ENCODE measurements around the gene NDUFAF8. TPM values are rescaled to one million over a fixed set of nuclear protein-coding genes. Genes with fewer than 3 reads are reported as not detected.

Gene NDUFAF8
- total and polyA plus RNA-seq, 7 donors = 8.6 to 52.4 (median 30.0) TPM

GRCh38 chr17:81233316-81233715, 5.8 kb upstream of the NDUFAF8 start:
- peaks cover 16 to 77% (median 29%) of the 10 kb centered on the region in 4 donors for H3K36me3 ChIP-seq
- intact Hi-C loops (cut with DNase I) = no loop called here

GRCh38 chr17:81233811-81234505, 5.2 kb upstream of the NDUFAF8 start:
- H3K36me3 ChIP-seq = peaks cover 16 to 71% (median 29%) of the 10 kb centered on the region in 4 donors
- no peak for DNase-seq

More at GRCh38 chr17:81233316-81233715, 5.8 kb upstream of the NDUFAF8 start:
- Histone ChIP-seq H3K4me1 (peaks cover 0 to 24% (median 21%) of the 10 kb centered on the region in 4 donors), H3K27me3 (no peaks in the 10 kb centered on the region), H3K4me3 (no peak overlapping the region), H3K9me3 (no peaks in the 10 kb centered on the region), H3K27ac (no peak overlapping the region)
- TF ChIP-seq EP300 (IDR thresholded peaks at IDR 0.05) (no peak), CTCF (IDR thresholded peaks at IDR 0.05) (no peak), POLR2A (IDR thresholded peaks at IDR 0.05) (no peak), POLR2AphosphoS5 (IDR thresholded peaks at IDR 0.05) (no peak)
- DNase-seq = no peak
- 95% methylated on average over 17 of the region's 17 CpGs for WGBS, 2 donors

GRCh38 chr17:81234506-81234855, 4.6 kb upstream of the NDUFAF8 start:
- intact Hi-C loops (cut with DNase I) = no loop called here

More at GRCh38 chr17:81233811-81234505, 5.2 kb upstream of the NDUFAF8 start:
- H3K4me1 ChIP-seq = peaks cover 0 to 26% (median 22%) of the 10 kb centered on the region in 4 donors
- no peak overlapping the region for H3K27ac ChIP-seq
- no peak for TF ChIP-seq EP300 (IDR thresholded peaks at IDR 0.05)
- no peak for TF ChIP-seq CTCF (IDR thresholded peaks at IDR 0.05)
- TF ChIP-seq POLR2A (IDR thresholded peaks at IDR 0.05) = no peak
- TF ChIP-seq POLR2AphosphoS5 (IDR thresholded peaks at IDR 0.05) = no peak
- H3K9me3 ChIP-seq = no peaks in the 10 kb centered on the region
- no peaks in the 10 kb centered on the region for H3K27me3 ChIP-seq
- 90 to 91% methylated on average over 21 of the region's 21 CpGs for whole genome bisulfite sequencing, 2 donors
- no peak overlapping the region for H3K4me3 ChIP-seq
- intact Hi-C loops (cut with DNase I) = no loop called here

GRCh38 chr17:81234940-81235821, 3.9 kb upstream of the NDUFAF8 start:
- no peak for DNase-seq
- Histone ChIP-seq H3K4me1 (peaks cover 0 to 31% (median 28%) of the 10 kb centered on the region in 4 donors), H3K4me3 (no peak overlapping the region), H3K9me3 (no peaks in the 10 kb centered on the region), H3K36me3 (peaks cover 16 to 58% (median 24%) of the 10 kb centered on the region in 4 donors), H3K27ac (no peak overlapping the region), H3K27me3 (no peaks in the 10 kb centered on the region)
- no peak for TF ChIP-seq EP300 (IDR thresholded peaks at IDR 0.05)
- no peak for TF ChIP-seq CTCF (IDR thresholded peaks at IDR 0.05)
- no peak for TF ChIP-seq POLR2A (IDR thresholded peaks at IDR 0.05)
- no peak for TF ChIP-seq POLR2AphosphoS5 (IDR thresholded peaks at IDR 0.05)
- 88 to 90% methylated on average over 26 of the region's 26 CpGs for WGBS, 2 donors
- intact Hi-C loops (cut with DNase I) = no loop called here

More at GRCh38 chr17:81234506-81234855, 4.6 kb upstream of the NDUFAF8 start:
- no peak for DNase-seq
- peaks cover 16 to 65% (median 29%) of the 10 kb centered on the region in 4 donors for H3K36me3 ChIP-seq
- no peak overlapping the region for H3K27ac ChIP-seq
- 89 to 93% methylated on average over 13 of the region's 13 CpGs for WGBS, 2 donors
- H3K27me3 ChIP-seq = no peaks in the 10 kb centered on the region
- peaks cover 0 to 26% (median 22%) of the 10 kb centered on the region in 4 donors for H3K4me1 ChIP-seq
- no peaks in the 10 kb centered on the region for H3K9me3 ChIP-seq
- TF ChIP-seq CTCF (IDR thresholded peaks at IDR 0.05) (no peak), POLR2A (IDR thresholded peaks at IDR 0.05) (no peak), EP300 (IDR thresholded peaks at IDR 0.05) (no peak), POLR2AphosphoS5 (IDR thresholded peaks at IDR 0.05) (no peak)
- no peak overlapping the region for H3K4me3 ChIP-seq
